GM12891 (cell line): ENCODE data around the gene SLC6A5.

Experiments
- PAX5 ChIP-seq: IDR thresholded peaks from 2 replicates; pipeline ENCODE4 v1.6.1; 2011; ENCODE audit warnings: low read length, moderate library complexity, mild to moderate bottlenecking; ENCODE audit not compliant: insufficient read depth, severe bottlenecking
- POLR2A ChIP-seq: IDR thresholded peaks from 2 replicates; pipeline ENCODE4 v1.6.1; 2011; ENCODE audit warnings: low read depth, low read length, control low read depth
- POLR2AphosphoS5 ChIP-seq: IDR thresholded peaks from 2 replicates; pipeline ENCODE4 v1.6.1; 2011; ENCODE audit warnings: low read depth, low read length, control low read depth
- POU2F2 ChIP-seq: IDR thresholded peaks from 2 replicates; pipeline ENCODE4 v1.6.1; 2011; ENCODE audit warnings: low read depth, mild to moderate bottlenecking, control low read depth, low read length, moderate library complexity
- SPI1 ChIP-seq: IDR thresholded peaks from 2 replicates; pipeline ENCODE4 v1.6.1; 2011; ENCODE audit warnings: low read depth, low read length, control low read depth
- TAF1 ChIP-seq: IDR thresholded peaks from 2 replicates; pipeline ENCODE4 v1.6.1; 2011; ENCODE audit warnings: low read depth, low read length, control low read depth

DNA sequence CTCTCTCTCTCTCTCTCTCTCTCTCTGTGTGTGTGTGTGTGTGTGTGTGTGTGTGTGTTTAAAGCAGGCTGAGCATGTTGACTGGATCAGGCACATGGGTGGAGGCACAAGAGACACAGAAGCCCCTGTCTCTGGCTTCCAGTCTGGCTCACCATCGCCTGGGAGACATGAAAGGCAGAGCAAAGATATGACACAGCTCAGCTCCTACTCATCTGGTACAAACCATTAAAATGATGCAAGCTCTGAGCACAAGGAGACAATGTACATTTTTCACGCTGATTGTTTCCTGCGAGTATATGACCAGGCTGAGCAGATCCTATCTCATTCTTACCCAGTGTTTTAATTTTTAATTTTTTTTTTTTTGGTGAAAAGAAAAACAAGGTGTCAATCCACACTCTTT lies 9.5 kb downstream of the SLC6A5 start:
- TF ChIP-seq POLR2AphosphoS5 (no peak), PAX5 (no peak), POLR2A (no peak), SPI1 (no peak), TAF1 (no peak), POU2F2 (no peak)
